Right ventricle myocardium superior (tissue), 1 donor: ENCODE results near the gene NUBPL. TPM values are rescaled to one million over a fixed set of nuclear protein-coding genes. Genes with fewer than 3 reads are reported as not detected.

ENCODE experiments used
- total RNA-seq: library from RNA; stranded (reverse); fragmentation: NEBNext Ultra II Directional; extraction: Animal tissue kit (Norgen Biotek cat#: 25700); gene quantifications from one replicate; pipeline ENCODE4 v1.2.1, GENCODE V29; 2021
- donor health status: DM: no; HTN: yes; CAD: no; lungs with severe emphysema.

NUBPL gene
- total RNA-seq, 1 donor from 2014 or later, result 28.2 TPM

Other genes starting within 250 kb of the NUBPL start
- 47.8 TPM for gene HEATR5A, start 140.9 kb upstream of the NUBPL start, total RNA-seq
- gene DTD2, start 103.9 kb upstream of the NUBPL start, total RNA-seq, result 7.0 TPM
- not detected for gene GPR33, start 73.4 kb upstream of the NUBPL start, total RNA-seq